CD4-positive, alpha-beta memory T cell (primary cell): ENCODE data around the gene WDPCP. TPM values are rescaled to one million over a fixed set of nuclear protein-coding genes. Genes with fewer than 3 reads are reported as not detected.
"Not testable (repeated sequence)": the region's sequence is repeated elsewhere in the genome, so short reads cannot be mapped to it uniquely, and the experiment has no call there.

Experiments
- CTCF ChIA-PET: fragments of 350-600 bp; sonication (Branson Sonifier 250); formaldehyde crosslinking; loops from one replicate; lab custom pipeline; 2021; ENCODE audit warnings: inconsistent platforms; ENCODE audit not compliant: partially characterized antibody; lab: Charles Lee
- POLR2A ChIA-PET: fragments of 350-600 bp; sonication (Branson Sonifier 250); formaldehyde crosslinking; loops from one replicate; lab custom pipeline; 2021; ENCODE audit not compliant: partially characterized antibody; lab: Charles Lee
- DNase-seq, 5 donors: peaks; one replicate each; pipeline versions ENCODE4 v3.0.0 to v3.0.0-alpha.2; 2020 to 2022; ENCODE audit warnings: mixed read lengths in 1 of 5
- H3K27ac ChIP-seq: one replicate; pipeline ENCODE4 v1.7.0; 2013; ENCODE audit warnings: low read depth, low read length
- H3K27me3 ChIP-seq: 2 replicates; pipeline ENCODE4 v1.7.0; 2013; ENCODE audit warnings: mild to moderate bottlenecking, low read length, moderate library complexity; ENCODE audit not compliant: insufficient read depth
- H3K36me3 ChIP-seq: 2 replicates; pipeline ENCODE4 v1.7.0; 2013; ENCODE audit warnings: mild to moderate bottlenecking, low read length, moderate library complexity; ENCODE audit not compliant: insufficient read depth
- H3K4me1 ChIP-seq: 2 replicates; pipeline ENCODE4 v1.7.0; 2013; ENCODE audit warnings: mild to moderate bottlenecking, low read length, moderate library complexity; ENCODE audit not compliant: insufficient read depth
- H3K4me3 ChIP-seq, 2 donors: one replicate each; pipeline ENCODE4 v1.7.0; 2013; ENCODE audit warnings: low read length in 2 of 2, mild to moderate bottlenecking in 1 of 2
- H3K9me3 ChIP-seq, 2 donors: one replicate each; pipeline ENCODE4 v1.7.0; 2013; ENCODE audit warnings: low read length in 2 of 2, control low read depth in 1 of 2; ENCODE audit not compliant: control insufficient read depth in 1 of 2
- H3K27ac Mint-ChIP-seq, 7 donors: one replicate each; pipeline ENCODE4 v1.8.0; 2020 to 2021; ENCODE audit warnings: mixed read lengths in 7 of 7, mild to moderate bottlenecking in 6 of 7, inconsistent platforms in 3 of 7, moderate library complexity in 3 of 7
- H3K27me3 Mint-ChIP-seq, 2 donors: one replicate each; pipeline ENCODE4 v1.8.0; 2020 to 2021; ENCODE audit warnings: mixed read lengths in 2 of 2
- H3K36me3 Mint-ChIP-seq, 2 donors: one replicate each; pipeline ENCODE4 v1.8.0; 2020 to 2021; ENCODE audit warnings: mixed read lengths in 2 of 2, inconsistent platforms in 1 of 2, mild to moderate bottlenecking in 1 of 2
- H3K4me1 Mint-ChIP-seq, 4 donors: one replicate each; pipeline ENCODE4 v1.8.0; 2020 to 2021; ENCODE audit warnings: mixed read lengths in 4 of 4, mild to moderate bottlenecking in 1 of 4
- H3K4me3 Mint-ChIP-seq, 8 donors: one replicate each; pipeline ENCODE4 v1.8.0; 2020 to 2021; ENCODE audit warnings: mixed read lengths in 8 of 8, mild to moderate bottlenecking in 7 of 8, moderate library complexity in 6 of 8, inconsistent platforms in 3 of 8
- H3K9me3 Mint-ChIP-seq, 8 donors: one replicate each; pipeline ENCODE4 v1.8.0; 2020 to 2021; ENCODE audit warnings: mixed read lengths in 8 of 8, mild to moderate bottlenecking in 5 of 8, inconsistent platforms in 3 of 8, moderate library complexity in 1 of 8
- intact Hi-C: fragments of 100-400 bp; cut with micrococcal nuclease; formaldehyde crosslinking; loops from one replicate; pipeline ENCODE4 v1.15.1; 2023
- polyA plus RNA-seq, 2 donors: library from polyadenylated mRNA; unstranded; fragments of 300-500 nt; fragmentation: Illumina TruSeq; gene quantifications; one replicate each; pipeline ENCODE4 v1.2.3, GENCODE V29; 2021
- total RNA-seq, 2 experiments: library from RNA; stranded (reverse); gene quantifications; one replicate each; pipeline ENCODE4 v1.2.3, GENCODE V29; 2021

The WDPCP gene
- total and polyA plus RNA-seq, 4 experiments from 2014 or later = 2.9 to 13.2 (median 6.9) TPM

DNA sequence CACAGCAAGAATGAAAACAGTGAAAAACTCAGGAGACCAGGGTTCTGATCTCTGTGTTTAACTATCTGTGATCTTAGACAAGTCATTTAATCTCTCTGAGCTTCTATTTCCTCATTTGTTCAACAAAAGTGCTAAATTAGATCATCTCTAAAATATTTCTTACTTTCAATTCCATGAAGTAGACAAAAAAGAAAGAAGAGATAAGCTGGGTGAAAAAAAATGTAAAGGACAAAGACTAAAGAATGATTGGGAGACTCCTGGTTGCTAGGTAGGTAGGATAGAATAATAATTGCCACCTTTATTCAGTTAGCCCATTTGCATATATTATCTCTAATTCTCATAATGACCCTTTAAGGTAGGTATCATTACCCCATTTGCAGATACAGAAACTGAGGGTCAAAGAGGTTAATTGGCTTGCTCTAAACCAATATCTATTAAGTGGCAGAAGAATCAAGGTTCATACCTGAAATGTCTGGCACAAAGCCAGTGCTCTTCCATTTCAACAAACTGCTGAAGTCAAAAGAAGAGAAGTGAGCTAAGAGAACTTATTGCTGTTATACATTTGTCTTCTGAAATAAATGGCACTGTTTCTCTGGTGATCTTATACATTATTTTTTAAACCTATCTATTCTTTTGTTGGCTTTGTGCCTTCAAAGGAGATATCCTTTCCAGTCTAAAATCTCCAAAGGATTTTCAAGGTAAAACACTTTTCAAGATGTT is 395.9 kb downstream of the WDPCP start:
- H3K36me3 Mint-ChIP-seq = peaks cover 18 to 34% of the 10 kb centered on the region in 2 donors
- H3K4me3 Mint-ChIP-seq = no peak overlapping the region
- H3K4me1 ChIP-seq = no peaks in the 10 kb centered on the region
- peaks cover 0 to 45% (median 33%) of the 10 kb centered on the region in 8 donors for H3K9me3 Mint-ChIP-seq
- no peak for DNase-seq
- ChIA-PET CTCF (no interaction called here), POLR2A (no interaction called here)
- no peak overlapping the region for H3K27ac Mint-ChIP-seq
- no peaks in the 10 kb centered on the region for H3K9me3 ChIP-seq
- no peak overlapping the region for H3K27ac ChIP-seq
- no peaks in the 10 kb centered on the region for H3K4me1 Mint-ChIP-seq
- no peaks in the 10 kb centered on the region for H3K27me3 Mint-ChIP-seq
- intact Hi-C loops = no loop called here
- H3K4me3 ChIP-seq = no peak overlapping the region
- no peaks in the 10 kb centered on the region for H3K27me3 ChIP-seq
- H3K36me3 ChIP-seq = no peaks in the 10 kb centered on the region

DNA sequence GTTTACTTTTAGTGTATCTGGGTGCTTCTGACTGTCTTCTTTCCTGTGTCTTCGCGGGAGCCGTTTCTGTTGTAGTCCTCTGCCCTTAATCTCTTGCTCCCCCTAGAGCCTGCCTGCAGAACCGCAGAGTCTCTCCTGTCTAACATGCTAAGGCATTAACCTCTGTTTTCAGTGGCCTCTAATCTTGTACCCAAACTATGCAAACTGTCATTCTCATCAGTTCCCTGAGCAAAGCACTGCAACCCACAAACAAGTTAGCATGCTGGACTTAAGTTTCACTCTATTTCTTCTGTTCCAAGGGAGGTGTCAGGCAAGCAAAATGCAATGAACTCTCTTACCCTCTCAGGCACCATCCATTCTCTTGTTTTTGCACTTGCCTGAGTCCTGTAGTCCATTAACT is 399.3 kb downstream of the WDPCP start:
- Histone ChIP-seq H3K4me1 (no peaks in the 10 kb centered on the region), H3K36me3 (no peaks in the 10 kb centered on the region), H3K9me3 (no peaks in the 10 kb centered on the region), H3K4me3 (no peak overlapping the region), H3K27ac (no peak overlapping the region), H3K27me3 (no peaks in the 10 kb centered on the region)
- Mint-ChIP-seq H3K27me3 (no peaks in the 10 kb centered on the region), H3K4me1 (no peaks in the 10 kb centered on the region), H3K4me3 (no peak overlapping the region), H3K36me3 (peaks cover 15 to 25% of the 10 kb centered on the region in 2 donors), H3K27ac (peak overlapping the region in 1 of 7 donors; percentile 3), H3K9me3 (peaks cover 0 to 70% (median 56%) of the 10 kb centered on the region in 8 donors)
- intact Hi-C loops = no loop called here
- ChIA-PET CTCF (interaction anchor here (0.6 kb wide), 1 partner anchor 131 kb away, joined by 3 read pairs; no protein-coding TSS in a partner anchor), POLR2A (no interaction called here)
- DNase-seq = no peak

DNA sequence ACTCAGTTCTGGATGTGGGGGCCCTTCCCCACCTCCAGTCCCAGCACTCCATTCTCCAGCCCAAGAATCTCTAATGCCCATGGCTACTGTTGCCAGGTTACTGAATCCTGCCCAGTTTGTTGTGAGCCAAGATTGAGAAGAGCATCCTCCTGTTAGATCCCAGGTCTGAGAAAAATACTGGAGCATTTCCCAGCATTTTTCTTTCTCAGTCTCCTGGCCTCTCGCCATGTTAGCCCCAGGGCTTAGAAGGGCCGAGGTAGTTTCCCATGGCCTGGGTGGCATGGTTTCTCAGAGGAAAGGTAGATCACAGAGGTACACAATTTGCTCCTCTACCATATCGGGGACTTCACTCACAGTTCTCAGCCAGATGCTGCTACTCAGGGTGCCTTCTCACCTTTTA is 401.9 kb downstream of the WDPCP start:
- POLR2A ChIA-PET = no interaction called here
- Mint-ChIP-seq H3K4me1 (no peaks in the 10 kb centered on the region), H3K4me3 (no peak overlapping the region), H3K9me3 (peaks cover 0 to 87% (median 66%) of the 10 kb centered on the region in 8 donors), H3K36me3 (peaks cover 16 to 20% of the 10 kb centered on the region in 2 donors), H3K27me3 (no peaks in the 10 kb centered on the region), H3K27ac (no peak overlapping the region)
- Histone ChIP-seq H3K9me3 (no peaks in the 10 kb centered on the region), H3K27ac (no peak overlapping the region), H3K27me3 (no peaks in the 10 kb centered on the region), H3K4me3 (no peak overlapping the region), H3K4me1 (no peaks in the 10 kb centered on the region), H3K36me3 (no peaks in the 10 kb centered on the region)
- intact Hi-C loops = no loop called here
- no peak for DNase-seq
- CTCF ChIA-PET = no interaction called here

DNA sequence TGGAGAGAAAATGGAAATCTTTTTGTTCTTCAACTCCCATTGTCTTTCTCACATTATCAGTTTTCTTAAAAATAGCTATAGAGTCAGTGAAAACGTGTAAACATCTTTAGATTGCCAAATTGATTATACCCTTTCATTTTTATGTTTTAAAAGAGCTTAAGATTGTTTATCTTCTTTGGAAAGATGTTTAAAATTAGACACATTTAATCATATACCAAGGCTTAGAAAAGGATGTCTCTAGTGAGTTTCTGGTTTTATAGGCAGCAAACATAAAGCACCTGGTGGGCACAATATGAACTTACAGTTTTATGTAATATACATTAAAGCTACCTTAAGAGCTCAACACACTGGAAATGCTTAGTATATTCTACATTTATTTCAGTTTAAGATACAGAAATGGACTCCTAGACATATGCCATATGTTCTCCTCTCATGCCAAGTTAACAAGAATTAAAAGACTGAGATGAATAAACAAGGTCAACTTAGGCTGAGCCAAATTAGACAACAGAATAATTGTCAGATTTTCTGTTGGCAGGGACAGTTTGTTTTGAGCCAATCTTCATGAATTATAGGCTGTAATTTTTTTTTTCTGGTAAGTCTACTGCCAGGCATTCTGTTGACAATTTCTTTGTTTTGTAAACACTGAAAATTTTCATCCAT is 425.0 kb downstream of the WDPCP start:
- H3K27me3 Mint-ChIP-seq = no peaks in the 10 kb centered on the region
- peaks cover 0 to 22% (median 14%) of the 10 kb centered on the region in 8 donors for H3K9me3 Mint-ChIP-seq
- intact Hi-C loops = no loop called here
- no peaks in the 10 kb centered on the region for H3K9me3 ChIP-seq
- H3K27ac ChIP-seq = no peak overlapping the region
- no peaks in the 10 kb centered on the region for H3K4me1 Mint-ChIP-seq
- H3K36me3 ChIP-seq = no peaks in the 10 kb centered on the region
- no peak overlapping the region for H3K27ac Mint-ChIP-seq
- no peaks in the 10 kb centered on the region for H3K27me3 ChIP-seq
- H3K36me3 Mint-ChIP-seq = peaks cover 13 to 41% of the 10 kb centered on the region in 2 donors
- DNase-seq = no peak
- H3K4me3 ChIP-seq = no peak overlapping the region
- no peaks in the 10 kb centered on the region for H3K4me1 ChIP-seq
- H3K4me3 Mint-ChIP-seq = no peak overlapping the region
- ChIA-PET CTCF (no interaction called here), POLR2A (no interaction called here)

DNA sequence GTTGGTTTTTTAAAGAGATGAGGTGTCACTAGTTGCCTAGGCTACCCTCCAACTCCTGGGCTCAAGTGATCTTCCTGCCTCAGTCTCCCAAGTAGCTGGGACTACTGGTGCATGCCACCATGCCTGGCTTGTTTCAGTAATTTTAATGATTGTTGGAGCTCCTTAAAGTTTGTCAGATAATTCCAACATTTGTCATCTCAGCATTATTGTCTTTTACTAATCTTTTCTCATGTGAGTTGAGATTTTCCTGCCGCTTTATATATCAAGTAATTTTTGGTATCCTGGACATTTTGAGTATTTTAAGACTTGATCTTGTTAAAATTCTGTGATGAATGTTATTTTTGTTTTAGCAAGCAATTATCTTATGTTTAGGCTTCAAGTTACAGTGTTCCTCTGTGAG is 429.0 kb downstream of the WDPCP start:
- Histone ChIP-seq H3K9me3 (no peaks in the 10 kb centered on the region), H3K4me3 (no peak overlapping the region), H3K36me3 (no peaks in the 10 kb centered on the region), H3K4me1 (no peaks in the 10 kb centered on the region), H3K27ac (no peak overlapping the region), H3K27me3 (no peaks in the 10 kb centered on the region)
- Mint-ChIP-seq H3K27ac (no peak overlapping the region), H3K4me3 (no peak overlapping the region), H3K36me3 (peaks cover 4 to 18% of the 10 kb centered on the region in 2 donors), H3K4me1 (no peaks in the 10 kb centered on the region), H3K9me3 (peaks cover 0 to 3% (median under 1%) of the 10 kb centered on the region in 8 donors), H3K27me3 (no peaks in the 10 kb centered on the region)
- intact Hi-C loops = no loop called here
- ChIA-PET POLR2A (no interaction called here), CTCF (interaction anchor here (0.7 kb wide), 1 partner anchor 47 kb away, joined by 3 read pairs; no protein-coding TSS in a partner anchor)
- no peak for DNase-seq

DNA sequence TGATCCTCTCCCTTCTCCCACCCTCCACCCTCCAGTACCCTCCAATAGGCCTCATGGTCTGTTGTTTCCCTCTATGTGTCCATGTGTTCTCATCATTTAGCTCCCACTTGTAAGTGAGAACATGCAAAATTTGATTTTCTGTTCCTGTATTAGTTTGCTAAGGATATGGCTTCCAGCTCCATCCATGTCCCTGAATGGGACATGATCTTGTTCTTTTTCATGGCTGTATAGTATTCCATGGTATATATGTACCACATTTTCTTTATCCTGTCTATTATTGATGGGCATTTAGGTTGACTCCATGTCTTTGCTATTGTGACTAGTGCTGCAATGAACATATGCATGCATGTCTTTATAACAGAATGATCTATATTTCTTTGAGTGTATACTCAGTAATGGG is 451.6 kb downstream of the WDPCP start:
- H3K27me3 Mint-ChIP-seq, H3K4me1 ChIP-seq, intact Hi-C loops, H3K4me1 Mint-ChIP-seq, DNase-seq, H3K27ac Mint-ChIP-seq, H3K4me3 Mint-ChIP-seq, CTCF ChIA-PET, H3K36me3 ChIP-seq, POLR2A ChIA-PET, H3K27me3 ChIP-seq, H3K4me3 ChIP-seq, H3K27ac ChIP-seq: not testable (repeated sequence)
- Mint-ChIP-seq H3K9me3 (peaks cover 5 to 88% (median 74%) of the 10 kb centered on the region in 8 donors), H3K36me3 (peaks cover 8 to 21% of the 10 kb centered on the region in 2 donors)
- peaks cover 0 to 17% of the 10 kb centered on the region in 2 donors for H3K9me3 ChIP-seq

DNA sequence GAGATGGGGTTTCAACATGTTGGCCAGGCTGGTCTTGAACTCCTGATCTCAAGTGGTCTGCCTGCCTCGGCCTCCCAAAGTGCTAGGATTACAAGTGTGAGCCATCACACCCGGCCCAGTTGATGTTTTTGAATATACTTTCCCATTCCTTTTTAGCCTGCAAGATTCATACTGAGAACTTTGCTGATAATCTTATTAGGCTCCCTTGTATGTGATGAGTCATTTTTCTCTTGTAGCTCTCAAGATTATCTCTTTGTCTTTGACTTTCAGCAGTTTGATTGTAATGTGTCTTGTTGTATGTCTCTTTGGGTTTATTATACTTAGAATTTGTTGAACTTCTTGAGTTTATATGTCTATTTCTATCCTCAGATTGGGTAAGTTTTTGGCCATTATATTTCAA is 456.3 kb downstream of the WDPCP start:
- no peak overlapping the region for H3K27ac Mint-ChIP-seq
- no peaks in the 10 kb centered on the region for H3K4me1 Mint-ChIP-seq

More for the DNA sequence above, 456.3 kb downstream of the WDPCP start:
- peaks cover 12 to 16% of the 10 kb centered on the region in 2 donors for H3K36me3 Mint-ChIP-seq
- peaks cover 7 to 65% (median 55%) of the 10 kb centered on the region in 8 donors for H3K9me3 Mint-ChIP-seq
- no peak overlapping the region for H3K4me3 ChIP-seq
- ChIA-PET CTCF (no interaction called here), POLR2A (no interaction called here)
- intact Hi-C loops = no loop called here
- H3K27me3 Mint-ChIP-seq = no peaks in the 10 kb centered on the region
- H3K27me3 ChIP-seq = no peaks in the 10 kb centered on the region
- no peaks in the 10 kb centered on the region for H3K36me3 ChIP-seq
- DNase-seq = no peak
- H3K9me3 ChIP-seq = peaks cover 0 to 13% of the 10 kb centered on the region in 2 donors
- H3K4me3 Mint-ChIP-seq = no peak overlapping the region
- H3K27ac ChIP-seq = no peak overlapping the region
- H3K4me1 ChIP-seq = no peaks in the 10 kb centered on the region
